Embryonic facial prominence (tissue), 1 donor: ENCODE measurements around the gene IFI6.
"Not testable (repeated sequence)": the region's sequence is repeated elsewhere in the genome, so short reads cannot be mapped to it uniquely, and the experiment has no call there.

ENCODE experiments used
- DNase-seq: peaks from one replicate; pipeline ENCODE4 v3.0.0-alpha.2; 2016; ENCODE audit errors: extremely low spot score

Gene IFI6

GRCh38 chr1:27650539-27651175 lies 21.3 kb downstream of the IFI6 start:
- DNase-seq = no peak

DNA sequence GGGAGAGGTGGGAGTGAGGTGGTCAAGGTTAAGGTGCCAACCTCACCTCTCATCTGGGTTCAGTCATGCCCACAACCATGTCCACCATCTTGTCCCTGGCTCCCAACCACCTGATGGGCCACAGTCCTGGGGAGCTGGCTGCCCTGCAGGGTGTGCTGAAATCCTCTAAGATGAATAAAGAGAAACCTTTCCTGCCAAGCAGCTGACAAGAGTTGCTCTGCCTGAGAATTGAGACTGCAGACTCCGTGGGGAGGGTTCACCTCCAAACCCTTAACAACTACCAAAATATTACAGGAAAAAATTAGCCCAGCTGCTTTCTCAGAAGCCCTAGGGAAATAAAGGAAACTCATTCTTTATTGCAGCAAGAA lies 21.8 kb downstream of the IFI6 start:
- no peak for DNase-seq

GRCh38 chr1:27649306-27649635 lies 22.7 kb downstream of the IFI6 start:
- no peak for DNase-seq

DNA sequence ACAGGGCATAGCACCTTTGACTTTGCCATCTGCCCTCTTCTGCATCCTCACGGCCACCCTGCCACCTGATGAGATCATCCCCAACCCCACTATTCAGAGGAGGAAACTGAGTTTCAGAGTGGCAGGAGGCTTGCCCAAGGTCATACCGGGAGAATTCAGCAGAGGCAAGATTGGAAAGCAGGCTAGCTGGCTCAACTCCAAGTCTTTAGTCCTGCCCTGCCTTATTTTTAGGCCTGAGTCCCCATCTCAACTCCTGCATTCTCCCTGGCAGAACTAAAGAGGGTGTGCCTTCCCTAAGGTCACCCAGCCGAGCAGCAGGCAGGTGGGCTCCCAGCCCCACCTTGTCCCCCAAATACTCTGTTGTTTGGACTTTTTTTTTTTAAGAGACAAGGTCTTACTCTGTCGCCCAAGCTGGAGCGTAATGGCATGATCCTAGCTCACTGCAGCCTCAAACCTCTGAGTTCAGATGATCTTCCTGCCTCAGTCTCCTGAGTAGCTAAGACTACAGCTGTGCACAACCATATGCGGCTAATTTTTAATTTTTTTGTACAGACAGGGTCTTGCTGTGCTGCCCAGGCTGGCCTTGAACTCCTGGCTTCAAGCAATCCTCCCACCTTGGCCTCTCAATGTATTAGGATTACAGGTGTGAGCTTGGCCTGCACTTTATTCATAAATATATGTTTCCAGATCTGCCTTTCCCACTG lies 23.2 kb downstream of the IFI6 start:
- DNase-seq = no peak

GRCh38 chr1:27647328-27647727 lies 24.7 kb downstream of the IFI6 start:
- no peak for DNase-seq

DNA sequence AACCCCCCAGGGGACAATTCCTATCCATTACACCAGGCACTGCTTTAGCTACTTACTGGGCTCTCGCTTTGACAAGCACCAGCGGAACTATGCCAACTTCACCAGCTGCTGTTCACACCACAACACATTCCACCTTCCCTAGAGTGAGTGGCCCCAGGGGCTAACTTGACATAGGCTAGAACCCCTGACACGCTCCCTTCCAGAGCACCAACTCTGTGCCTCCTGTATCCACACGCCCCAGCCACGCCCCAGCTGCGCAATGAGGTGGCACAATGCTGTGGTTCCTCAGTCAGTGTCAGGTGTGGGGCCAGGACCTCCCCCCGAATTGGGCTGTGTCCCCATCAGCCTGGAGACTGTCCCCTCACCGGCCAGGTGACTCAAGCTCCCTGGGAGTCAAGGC lies 25.3 kb downstream of the IFI6 start:
- no peak for DNase-seq

DNA sequence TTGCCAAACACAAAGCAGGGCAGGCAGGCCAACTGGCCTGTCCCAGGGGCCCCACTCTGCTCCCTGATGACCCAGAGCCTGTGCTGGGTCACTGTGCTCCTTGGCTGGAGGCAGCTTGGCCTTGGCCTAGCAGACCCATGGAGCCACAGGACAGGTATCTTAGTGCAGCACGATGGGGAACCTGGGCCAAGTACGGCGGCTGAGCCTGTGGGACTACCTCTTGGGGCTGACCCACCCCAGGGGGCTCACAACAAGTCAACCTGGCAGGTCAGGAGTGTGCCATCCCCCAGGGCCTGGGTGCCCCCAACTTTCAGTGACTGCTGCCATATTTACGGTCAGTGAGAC lies 26.9 kb downstream of the IFI6 start:
- DNase-seq = no peak

DNA sequence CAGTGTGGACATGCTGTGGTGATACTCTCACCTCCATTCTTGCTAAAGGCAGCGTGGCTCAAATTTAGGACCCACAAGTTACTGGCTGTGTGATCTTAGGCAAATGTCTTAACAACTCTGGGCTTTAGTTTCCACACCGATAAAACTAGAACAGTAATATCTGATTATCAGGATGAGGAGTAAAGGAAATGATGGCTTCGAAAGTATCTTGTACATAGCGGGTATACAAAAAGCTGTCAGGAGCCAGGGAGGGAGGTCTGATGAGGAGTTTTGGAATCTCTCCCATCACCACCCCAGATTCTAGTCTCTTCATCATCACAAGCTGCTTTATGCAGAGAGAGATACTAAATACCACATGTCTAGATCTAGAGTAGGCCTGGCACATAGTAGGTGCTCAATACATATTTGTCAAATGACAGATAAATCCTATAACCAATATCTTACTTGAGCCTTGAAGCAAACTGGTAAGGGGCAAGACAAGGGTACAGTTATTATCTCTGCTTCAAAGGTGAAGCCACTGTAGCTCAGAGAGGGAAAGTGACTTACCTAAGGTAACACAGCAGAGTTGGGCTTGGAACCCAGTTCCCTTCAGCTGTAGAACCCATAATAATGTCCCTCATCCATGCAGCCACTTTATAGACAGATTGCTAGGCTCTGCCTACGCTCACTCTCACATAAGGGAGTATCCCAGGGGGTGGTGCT lies 27.5 kb downstream of the IFI6 start:
- no peak for DNase-seq

DNA sequence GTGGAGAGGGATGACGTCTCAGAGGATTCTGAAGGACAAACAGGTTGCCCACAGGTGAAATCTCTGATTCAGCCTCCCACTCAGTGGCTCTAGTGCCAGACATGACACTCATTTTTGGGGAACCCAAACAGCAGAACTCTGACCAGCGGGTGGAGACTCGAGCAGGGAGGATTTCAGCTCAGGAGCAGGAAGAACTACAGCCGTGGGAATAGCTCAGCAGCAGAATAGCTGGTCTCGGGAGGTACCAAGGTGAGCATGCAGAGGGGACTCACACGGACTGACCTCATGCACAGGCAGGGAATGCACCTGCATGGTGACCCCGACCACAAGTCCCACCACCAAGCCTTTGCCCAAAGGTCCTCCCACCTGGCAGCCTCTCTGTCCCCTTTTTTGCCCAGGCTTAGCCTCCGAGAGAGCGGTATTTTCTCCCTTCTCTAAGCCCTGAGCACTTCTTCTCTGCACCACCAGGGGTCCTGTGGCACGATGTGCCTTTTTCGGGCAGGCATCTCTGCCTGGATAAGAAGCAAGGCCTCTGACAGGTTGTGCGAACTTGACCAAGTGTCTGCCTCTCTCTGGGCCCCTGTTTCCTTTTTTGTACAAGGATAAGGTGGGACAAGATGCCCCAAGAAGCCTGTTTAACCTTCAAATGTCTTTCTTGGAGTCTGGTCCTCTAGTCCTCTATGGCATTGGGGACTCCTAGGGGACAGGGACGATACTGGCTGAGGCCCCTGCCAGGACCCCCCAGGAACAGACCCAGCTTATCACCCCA lies 28.2 kb downstream of the IFI6 start:
- DNase-seq = no peak

- not testable (repeated sequence) for DNase-seq
These were observed 31.5 kb downstream of the IFI6 start for GRCh38 chr1:27640514-27640913.

DNA sequence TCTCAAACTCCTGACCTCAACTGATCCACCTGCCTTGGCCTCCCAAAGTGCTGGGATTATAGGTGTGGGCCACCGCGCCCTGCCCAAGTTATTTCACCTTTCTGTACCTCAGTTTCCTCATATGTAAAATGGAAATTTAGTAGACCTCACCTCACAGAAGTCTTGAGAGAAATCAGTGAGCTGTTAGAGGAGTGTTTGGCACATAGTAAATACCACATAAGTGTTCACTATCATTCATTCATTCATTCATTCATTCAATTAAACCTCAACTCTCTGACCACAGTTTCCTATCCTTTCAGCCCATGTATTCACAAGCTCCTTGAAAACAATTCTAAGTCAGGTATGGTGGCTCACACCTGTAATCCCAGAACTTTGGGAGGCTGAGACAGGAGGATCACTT lies 33.2 kb downstream of the IFI6 start:
- no peak for DNase-seq

DNA sequence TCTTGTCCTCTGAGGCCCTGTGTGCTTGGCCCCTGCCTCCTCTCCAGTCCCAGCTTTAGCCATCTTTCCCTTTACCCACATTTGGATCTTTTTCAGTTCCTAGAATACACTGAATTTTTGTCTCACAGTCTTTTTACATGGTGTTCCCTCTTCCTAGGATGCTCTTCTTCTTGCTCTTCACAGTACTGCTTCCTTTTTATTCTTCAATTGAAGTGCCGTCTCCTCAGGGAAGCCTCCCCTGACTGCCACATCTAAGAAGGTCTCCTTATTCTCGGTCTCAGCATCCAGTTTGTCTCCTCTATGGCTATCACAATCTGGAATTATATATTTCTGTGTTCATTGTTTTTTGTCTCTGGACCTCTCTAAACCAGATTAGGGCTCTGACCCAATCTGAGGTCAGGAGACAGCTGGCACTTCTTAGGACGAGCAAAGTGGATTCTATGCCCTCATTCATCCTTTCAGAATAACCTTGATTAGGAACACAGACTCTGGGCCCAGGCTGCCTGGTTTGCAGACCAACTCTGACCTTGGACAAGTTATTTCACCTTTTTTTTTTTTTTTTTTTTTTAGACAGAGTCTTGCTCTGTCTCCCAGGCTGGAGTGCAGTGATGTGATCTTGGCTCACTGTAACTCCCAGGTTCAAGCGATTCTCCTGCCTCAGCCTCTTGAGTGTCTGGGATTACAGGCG lies 33.8 kb downstream of the IFI6 start:
- no peak for DNase-seq

DNA sequence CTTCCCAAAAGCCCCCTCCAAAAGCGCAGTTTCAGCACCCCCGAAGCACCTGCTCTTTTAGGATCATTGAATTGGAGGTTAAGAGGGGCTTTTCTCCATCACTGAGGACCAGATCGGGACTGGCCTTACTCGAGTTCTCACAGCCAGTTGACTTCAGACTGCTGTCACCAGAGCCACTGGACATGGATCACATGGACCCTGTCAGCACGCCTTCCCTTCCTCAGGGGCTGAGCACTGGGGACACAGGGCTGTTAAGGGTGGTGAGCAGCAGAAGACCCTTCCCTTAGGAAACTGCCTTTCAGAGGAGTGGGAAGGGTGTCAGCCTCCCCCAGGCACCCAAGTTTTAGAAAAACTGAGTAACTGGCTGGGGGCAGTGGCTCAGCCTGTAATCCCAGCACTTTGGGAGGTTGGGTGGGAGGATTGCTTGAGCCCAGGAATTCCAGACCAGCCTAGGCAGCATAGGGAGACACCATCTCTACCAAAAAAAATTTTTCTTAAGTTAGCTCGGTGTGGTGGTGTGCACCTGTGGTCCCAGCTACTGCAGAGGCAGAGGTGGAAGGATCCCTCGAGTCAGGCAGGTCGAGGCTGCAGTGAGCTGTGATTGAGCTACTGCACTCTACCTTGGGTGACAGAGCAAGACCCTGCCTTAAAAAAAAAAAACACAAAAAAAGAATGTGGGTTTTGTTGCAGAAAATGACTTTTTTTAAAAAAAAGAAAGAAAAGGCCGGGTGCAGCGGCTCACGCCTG lies 36.4 kb downstream of the IFI6 start:
- no peak for DNase-seq

DNA sequence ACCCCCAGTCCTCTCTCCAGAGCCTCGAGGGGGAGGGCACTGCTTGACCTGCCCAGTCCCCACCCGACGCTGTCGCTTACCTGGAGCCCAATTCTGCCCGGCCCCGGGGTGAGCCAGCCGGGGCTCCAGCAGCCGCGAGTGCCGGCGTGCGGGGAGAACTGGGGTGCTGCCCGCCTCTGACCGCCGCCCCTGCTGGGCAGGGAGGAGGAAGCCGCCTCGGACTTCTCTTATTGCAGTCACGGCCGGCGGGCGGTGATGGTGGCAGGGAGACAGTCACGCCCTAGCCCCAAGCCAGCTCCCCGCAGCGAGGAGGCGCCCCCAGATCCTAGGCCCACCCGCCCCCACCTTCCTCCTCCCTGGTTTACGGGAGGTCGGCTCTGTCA lies 37.0 kb downstream of the IFI6 start, which contains the start of gene FGR:
TSS of gene FGR (minus strand) at position 201 of the 383 bp plus-strand sequence. CDS start 11,269 bp downstream, outside the sequence.
- no peak for DNase-seq

GRCh38 chr1:27634177-27634984 lies 37.6 kb downstream of the IFI6 start:
- DNase-seq = no peak

DNA sequence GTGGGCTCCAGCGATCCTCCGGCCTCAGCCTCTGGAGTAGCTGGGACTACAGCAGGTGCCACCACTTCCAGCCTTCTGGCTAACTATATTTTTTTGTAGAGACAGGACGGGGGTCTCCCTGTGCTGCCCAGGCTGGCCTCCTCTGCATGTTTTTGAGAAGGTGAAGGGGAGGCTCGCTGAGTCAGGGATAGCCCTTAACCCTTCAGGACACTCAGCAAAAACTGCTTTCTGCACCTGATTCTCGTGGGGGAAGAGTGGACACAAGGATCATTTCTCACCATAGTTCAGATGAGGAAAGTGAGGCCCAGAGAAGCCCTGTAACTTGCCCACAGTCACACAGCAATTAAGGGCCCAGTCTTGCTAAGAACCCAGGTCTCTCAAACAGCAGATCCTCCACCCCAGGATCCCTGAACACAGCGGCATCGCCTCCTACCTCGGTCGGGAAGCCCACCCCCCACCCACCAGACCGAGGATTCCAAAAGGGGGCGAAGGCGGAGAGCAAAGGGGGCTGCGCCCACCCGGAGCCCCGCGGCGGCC lies 38.3 kb downstream of the IFI6 start:
- no peak for DNase-seq

DNA sequence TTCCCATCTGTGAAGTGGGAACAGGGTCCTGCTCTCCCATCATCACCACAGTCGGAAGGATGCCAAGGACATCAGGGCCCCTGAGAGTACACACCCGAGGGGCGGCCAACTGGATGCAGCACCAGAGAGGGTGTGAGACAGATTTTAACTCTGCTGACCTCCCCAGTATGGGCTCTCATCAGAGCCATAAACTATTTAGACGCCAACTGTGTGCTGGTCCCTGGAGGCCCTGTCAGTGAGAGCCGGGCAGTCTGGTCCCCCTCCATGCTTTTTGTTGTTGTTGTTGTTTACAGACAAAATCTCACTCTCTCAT lies 38.7 kb downstream of the IFI6 start:
- no peak for DNase-seq

DNA sequence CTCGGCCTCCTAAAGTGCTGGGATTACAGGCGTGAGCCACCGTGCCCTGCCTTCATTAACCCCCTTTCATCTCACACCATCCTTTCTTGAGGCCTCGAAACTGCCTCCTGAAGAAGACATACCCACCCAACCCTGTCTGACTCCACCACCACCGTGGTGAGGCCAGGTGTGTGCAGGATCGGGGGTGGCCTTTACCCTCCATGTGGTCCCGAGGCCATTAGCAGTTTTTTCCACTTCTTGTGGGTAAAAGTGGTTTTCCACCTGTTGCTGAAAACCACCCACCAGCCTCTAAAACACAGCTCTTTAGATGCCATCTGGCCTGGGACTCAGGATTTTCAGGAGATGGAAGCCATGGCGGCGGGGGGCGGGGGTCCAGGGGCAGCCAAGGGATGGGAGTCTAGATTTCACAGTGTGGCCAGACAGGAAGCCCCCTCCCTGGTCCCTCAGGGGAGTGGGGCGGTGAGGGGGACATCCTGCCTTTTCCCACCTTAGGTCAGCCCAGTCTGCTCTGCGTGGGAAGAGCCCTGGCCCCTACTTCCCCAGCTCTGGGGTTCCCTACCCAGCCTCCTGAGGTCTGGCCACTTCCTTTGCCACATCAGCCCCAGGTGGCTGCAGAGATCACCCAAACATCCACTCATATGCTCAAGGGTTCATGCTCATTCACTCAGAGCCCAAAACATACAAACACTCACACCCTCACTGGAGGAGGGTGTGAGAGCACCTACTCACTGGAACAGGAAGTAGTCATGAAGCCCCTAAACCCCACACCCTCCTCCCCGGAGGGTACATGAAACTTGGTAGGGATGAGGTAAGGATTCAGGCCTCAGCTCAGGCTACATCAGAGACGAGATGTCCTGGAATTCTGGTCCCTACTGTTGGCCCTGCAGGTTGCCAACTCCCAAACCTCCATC lies 39.4 kb downstream of the IFI6 start:
- no peak for DNase-seq

DNA sequence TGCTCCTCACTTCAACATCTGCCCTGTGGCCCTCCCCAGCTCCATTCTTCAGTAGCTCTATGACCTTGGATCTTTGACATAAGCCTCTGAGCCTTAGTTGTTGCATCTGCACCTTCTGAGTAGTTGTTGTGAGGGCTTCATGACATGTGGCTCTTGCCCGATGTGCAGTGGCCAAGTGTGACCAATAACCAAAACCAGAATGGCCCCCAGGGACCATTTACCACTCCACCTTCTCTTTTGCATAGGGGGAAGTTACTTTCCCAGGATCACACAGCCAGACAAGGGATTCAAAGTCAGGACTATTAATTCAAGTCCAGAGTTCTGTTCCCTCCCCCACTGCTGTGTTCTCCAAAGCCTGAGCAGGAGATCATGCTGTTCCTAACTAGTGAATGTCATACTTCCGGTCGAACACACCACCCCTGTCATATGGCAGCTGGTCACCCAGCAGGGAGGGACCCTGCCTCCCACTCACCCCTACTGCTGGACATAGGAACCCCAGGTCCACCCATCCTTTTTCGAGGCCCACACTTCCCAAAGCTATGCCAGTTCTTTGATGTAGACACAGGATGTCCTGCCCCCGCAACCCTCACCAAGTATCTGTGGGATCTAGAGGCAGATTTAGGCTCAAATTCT lies 41.0 kb downstream of the IFI6 start:
- no peak for DNase-seq
